SU-DHL-6 (cell line): Measurements from ENCODE around the gene OGDHL.

Source experiments
- CTCF ChIP-seq: fragments of 200-600 bp; sonication (generic); IDR thresholded peaks from one replicate; pipeline ENCODE4 v1.5.1; 2017; ENCODE audit warnings: antibody characterized with exemption, mild to moderate bottlenecking, low read length, moderate library complexity; ENCODE audit not compliant: insufficient read depth, poor library complexity, severe bottlenecking
- EZH2phosphoT487 ChIP-seq: fragments of 200-600 bp; sonication (generic), shearing (Covaris generic); conservative IDR thresholded peaks from 2 replicates; pipeline ENCODE4 v1.6.1; 2018; ENCODE audit warnings: mild to moderate bottlenecking, antibody characterized with exemption, low read length, moderate library complexity, mixed read lengths

- TF ChIP-seq CTCF (no peak), EZH2phosphoT487 (no peak)
Measured at GRCh38 chr10:49686651-49687050, 75.5 kb downstream of the OGDHL start.
